Breast epithelium (tissue), 3 donors: Measurements from ENCODE around the gene SMAD6.

ENCODE experiments used
- CTCF ChIP-seq, 3 donors: fragments of 450-650 bp; IDR thresholded peaks; one replicate each; pipeline ENCODE4 v1.5.1; 2016 to 2017; ENCODE audit warnings: antibody characterized with exemption in 3 of 3, mild to moderate bottlenecking in 3 of 3, moderate library complexity in 3 of 3
- POLR2A ChIP-seq: fragments of 450-650 bp; IDR thresholded peaks from one replicate; pipeline ENCODE4 v1.6.1; 2016; ENCODE audit warnings: antibody characterized with exemption, mild to moderate bottlenecking, moderate library complexity
- POLR2AphosphoS5 ChIP-seq, 3 donors: sonication (generic); formaldehyde crosslinking; IDR thresholded peaks; one replicate each; pipeline ENCODE4 v1.6.1; 2017; ENCODE audit warnings: antibody characterized with exemption in 3 of 3

DNA sequence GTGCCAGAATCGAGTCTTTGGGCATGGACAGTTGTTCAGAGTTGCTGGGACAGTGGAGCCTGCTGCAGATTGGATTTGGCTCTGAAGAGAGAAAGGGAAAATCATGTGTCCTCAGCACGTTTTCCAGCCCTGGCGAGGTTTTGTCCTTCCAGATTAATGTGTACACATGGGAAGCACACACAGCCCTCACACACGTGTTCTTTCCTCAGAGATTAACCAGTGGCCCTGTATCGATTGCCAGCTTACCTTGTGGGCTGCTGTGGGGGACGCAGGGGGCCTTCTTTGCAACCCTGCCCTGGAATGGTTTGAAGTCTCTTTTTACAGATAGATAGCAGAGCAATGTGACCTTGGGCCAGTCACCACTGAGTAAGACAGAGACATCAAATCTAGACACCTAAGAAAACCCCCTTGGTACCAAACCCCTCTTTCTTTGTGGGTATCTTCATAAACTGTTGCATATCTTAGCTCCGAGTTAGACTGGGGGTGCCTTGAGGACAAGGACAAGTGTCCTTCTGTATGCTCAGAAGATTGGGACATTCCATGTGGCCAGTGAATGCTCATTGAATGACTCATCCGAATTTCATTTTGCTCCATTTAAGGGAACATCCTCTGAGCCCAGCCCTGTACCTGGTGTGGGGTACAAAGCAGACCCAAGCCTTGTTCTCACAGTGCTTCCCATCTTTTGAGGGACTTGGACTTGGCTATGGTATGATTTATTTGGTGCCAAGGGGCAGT is 48.0 kb downstream of the SMAD6 start:
- TF ChIP-seq POLR2A (no peak), CTCF (IDR thresholded peaks at IDR 0.05) (no peak), POLR2AphosphoS5 (IDR thresholded peaks at IDR 0.05) (no peak)
